GM12864 (cell line): ENCODE measurements around the gene TMEM135.
"Not testable (repeated sequence)": the region's sequence is repeated elsewhere in the genome, so short reads cannot be mapped to it uniquely, and the experiment has no call there.

ENCODE experiments used
- DNase-seq: peaks from one replicate; pipeline ENCODE4 v3.0.0-alpha.2; 2011; ENCODE audit warnings: low read depth
- H3K4me3 ChIP-seq: 2 replicates; pipeline ENCODE4 v1.5.1; 2011; ENCODE audit warnings: mild to moderate bottlenecking, low read depth, low read length, control low read depth
- CTCF ChIP-seq: IDR thresholded peaks from 2 replicates; pipeline ENCODE4 v1.5.1; 2011; ENCODE audit warnings: low read depth, mild to moderate bottlenecking, moderate library complexity, low read length, control low read depth, inconsistent platforms; ENCODE audit errors: missing control alignments

The TMEM135 gene

GRCh38 chr11:87020764-87021365 lies 16.9 kb upstream of the TMEM135 start:
- TF ChIP-seq CTCF, result no peak
- DNase-seq, result no peak
- H3K4me3 ChIP-seq, result no peak overlapping the region

- TF ChIP-seq CTCF, result no peak
- no peak for DNase-seq
- no peak overlapping the region for H3K4me3 ChIP-seq
Observed at GRCh38 chr11:87022254-87022653, 15.5 kb upstream of the TMEM135 start.

GRCh38 chr11:87022738-87023137 lies 15.0 kb upstream of the TMEM135 start:
- DNase-seq, result no peak
- H3K4me3 ChIP-seq, result no peak overlapping the region
- TF ChIP-seq CTCF, result no peak

- H3K4me3 ChIP-seq, DNase-seq: not testable (repeated sequence)
Observed at GRCh38 chr11:87026415-87026814, 11.3 kb upstream of the TMEM135 start.

GRCh38 chr11:87030458-87031054 lies 7.2 kb upstream of the TMEM135 start:
- no peak for TF ChIP-seq CTCF
- DNase-seq, result no peak
- no peak overlapping the region for H3K4me3 ChIP-seq

GRCh38 chr11:87031433-87032170 lies 6.1 kb upstream of the TMEM135 start:
- no peak for TF ChIP-seq CTCF
- H3K4me3 ChIP-seq, result no peak overlapping the region
- no peak for DNase-seq

GRCh38 chr11:87033561-87033960 lies 4.2 kb upstream of the TMEM135 start:
- H3K4me3 ChIP-seq, result no peak overlapping the region
- no peak for DNase-seq
- no peak for TF ChIP-seq CTCF
